T-helper 17 cell (primary cell): Measurements from ENCODE around the gene EPB41L2. TPM values are rescaled to one million over a fixed set of nuclear protein-coding genes. Genes with fewer than 3 reads are reported as not detected.

Experiments
- ATAC-seq: fragments of 150-1000 bp; cut with Tn5 transposase; 2 replicates; pipeline ENCODE4 v1.10.0; 2021; ENCODE audit warnings: mild to moderate bottlenecking, moderate library complexity
- DNase-seq, 3 donors: peaks; one replicate each; pipeline versions ENCODE4 v3.0.0 to v3.0.0-alpha.2; 2020 to 2021
- H3K9me3 ChIP-seq: one replicate; pipeline ENCODE4 v1.7.0; 2013; ENCODE audit warnings: low read length, mild to moderate bottlenecking; ENCODE audit not compliant: control insufficient read depth, poor library complexity, severe bottlenecking
- H3K27ac Mint-ChIP-seq: one replicate; pipeline ENCODE4 v1.8.0; 2022; ENCODE audit warnings: mild to moderate bottlenecking, moderate library complexity, mixed read lengths
- H3K27me3 Mint-ChIP-seq: one replicate; pipeline ENCODE4 v1.8.0; 2022; ENCODE audit warnings: mixed read lengths
- H3K36me3 Mint-ChIP-seq: one replicate; pipeline ENCODE4 v1.8.0; 2022; ENCODE audit warnings: low read depth, mixed read lengths
- H3K4me1 Mint-ChIP-seq: one replicate; pipeline ENCODE4 v1.8.0; 2022; ENCODE audit warnings: mild to moderate bottlenecking, mixed read lengths
- H3K4me3 Mint-ChIP-seq: one replicate; pipeline ENCODE4 v1.8.0; 2022; ENCODE audit warnings: mild to moderate bottlenecking, moderate library complexity, mixed read lengths
- total RNA-seq, 4 donors: library from RNA in 2 of 4; stranded (reverse) in 2 of 4; gene quantifications; one replicate each; pipeline ENCODE4 v1.2.3 and lab custom pipeline; 2022 to 2026

The EPB41L2 gene
- total RNA-seq, 2 donors from 2014 or later = 14.0 to 20.5 TPM

DNA sequence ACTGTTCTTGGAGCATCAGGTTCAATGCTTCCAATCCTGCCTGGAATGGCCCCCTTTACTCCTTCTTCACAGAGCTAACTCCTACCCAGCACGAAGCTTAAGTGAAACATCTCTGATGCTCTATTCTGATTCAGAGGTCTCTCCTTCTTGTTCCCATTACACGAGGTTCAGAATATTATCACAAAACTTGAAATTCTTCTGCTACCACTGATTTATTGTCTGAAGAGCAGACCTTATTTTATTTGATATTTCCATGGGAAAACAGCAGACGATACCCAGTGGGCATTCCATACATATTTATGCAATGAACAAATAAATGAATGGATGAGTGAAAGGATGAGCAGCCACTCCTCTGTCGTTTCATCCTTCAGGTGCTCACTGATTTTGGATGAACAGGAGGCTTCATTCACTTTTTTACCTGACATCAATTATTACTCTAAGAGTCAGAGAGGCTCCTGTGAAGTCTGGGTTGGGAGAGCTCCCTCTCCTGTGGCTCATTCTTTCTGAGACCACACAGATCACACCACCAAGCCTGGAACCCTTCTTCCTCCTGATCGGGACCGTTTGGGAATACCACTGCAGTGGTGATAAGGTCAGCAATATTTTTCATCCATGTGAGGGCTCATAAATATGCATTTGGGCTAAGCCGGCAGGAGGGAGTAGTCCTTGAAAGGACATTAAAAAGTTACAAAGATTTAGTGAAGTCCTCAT, 210.0 kb downstream of the EPB41L2 start:
- DNase-seq = no peak
- ATAC-seq = no peak
- peaks cover 9% of the 10 kb centered on the region for H3K4me1 Mint-ChIP-seq
- peaks cover 12% of the 10 kb centered on the region for H3K36me3 Mint-ChIP-seq
- H3K27me3 Mint-ChIP-seq = no peaks in the 10 kb centered on the region
- no peaks in the 10 kb centered on the region for H3K9me3 ChIP-seq
- H3K27ac Mint-ChIP-seq = peak overlapping the region; percentile 60
- H3K4me3 Mint-ChIP-seq = no peak overlapping the region

DNA sequence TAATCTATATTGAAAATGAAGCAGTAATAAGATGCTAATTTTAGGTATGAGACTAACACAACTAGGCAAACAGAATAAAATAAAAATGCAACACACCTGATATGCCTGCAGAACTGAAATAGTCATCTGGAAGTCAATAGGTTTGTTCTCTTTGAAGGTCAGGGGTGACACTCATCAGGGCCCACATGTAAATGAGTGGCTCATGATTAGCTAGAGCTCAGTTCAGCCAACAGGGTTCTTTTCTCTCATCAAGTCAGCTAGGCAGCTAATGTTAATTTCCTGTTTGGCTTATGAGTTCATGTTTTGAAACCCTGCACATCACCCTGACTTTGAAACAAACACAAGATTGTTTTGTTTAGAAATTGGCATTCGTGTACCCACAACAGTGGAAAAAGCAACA, 212.0 kb downstream of the EPB41L2 start:
- H3K9me3 ChIP-seq = no peaks in the 10 kb centered on the region
- Mint-ChIP-seq H3K27me3 (no peaks in the 10 kb centered on the region), H3K27ac (no peak overlapping the region), H3K4me3 (no peak overlapping the region), H3K36me3 (peaks cover 12% of the 10 kb centered on the region), H3K4me1 (peaks cover 9% of the 10 kb centered on the region)
- ATAC-seq = no peak
- no peak for DNase-seq

DNA sequence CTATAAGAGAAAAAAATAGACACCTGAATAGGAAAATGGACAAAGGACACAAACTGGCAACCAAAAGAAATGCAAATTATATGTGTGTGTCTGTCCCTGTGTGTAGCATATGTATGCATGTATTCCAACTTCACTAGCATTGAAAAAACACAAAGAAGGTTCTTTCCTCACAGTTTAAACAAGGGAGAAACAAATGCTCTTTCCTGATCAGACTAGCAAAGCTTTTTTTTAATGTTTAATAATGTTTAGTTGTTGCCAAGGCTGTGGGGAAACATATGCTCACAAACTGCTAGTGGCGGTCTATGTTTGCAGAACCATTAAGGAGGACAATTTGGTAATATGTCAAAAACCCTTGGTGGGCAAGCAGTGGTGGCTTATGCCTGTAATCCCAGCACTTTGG, 213.5 kb downstream of the EPB41L2 start:
- no peak overlapping the region for H3K27ac Mint-ChIP-seq

DNA sequence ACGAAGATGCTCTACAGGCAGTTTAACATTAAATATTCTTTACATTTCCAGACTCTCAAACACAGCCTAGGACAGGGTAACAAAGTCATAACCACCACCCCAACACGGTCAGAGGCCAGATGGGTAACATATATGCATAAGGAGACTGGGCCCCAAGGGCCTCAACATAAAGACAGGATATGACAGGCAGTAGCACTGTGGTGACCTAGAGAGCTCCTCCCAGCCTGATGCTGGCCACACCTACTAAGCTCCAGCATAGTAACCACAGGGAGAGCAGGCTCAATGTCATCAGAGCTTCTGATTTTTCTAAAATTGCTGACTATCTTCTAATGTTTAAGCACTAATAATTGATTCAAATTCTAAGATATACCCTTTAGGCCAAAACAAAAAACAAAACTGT, 214.1 kb downstream of the EPB41L2 start:
- Mint-ChIP-seq H3K4me3 (no peak overlapping the region), H3K27ac (no peak overlapping the region), H3K27me3 (no peaks in the 10 kb centered on the region), H3K36me3 (peaks cover 8% of the 10 kb centered on the region), H3K4me1 (peaks cover 9% of the 10 kb centered on the region)
- no peak for DNase-seq
- ATAC-seq = peak; percentile 94
- H3K9me3 ChIP-seq = no peaks in the 10 kb centered on the region

More for the DNA sequence above, 213.5 kb downstream of the EPB41L2 start:
- H3K4me3 Mint-ChIP-seq = no peak overlapping the region
- no peaks in the 10 kb centered on the region for H3K27me3 Mint-ChIP-seq
- peaks cover 9% of the 10 kb centered on the region for H3K4me1 Mint-ChIP-seq
- no peak for DNase-seq
- no peaks in the 10 kb centered on the region for H3K9me3 ChIP-seq
- ATAC-seq = no peak
- peaks cover 8% of the 10 kb centered on the region for H3K36me3 Mint-ChIP-seq

DNA sequence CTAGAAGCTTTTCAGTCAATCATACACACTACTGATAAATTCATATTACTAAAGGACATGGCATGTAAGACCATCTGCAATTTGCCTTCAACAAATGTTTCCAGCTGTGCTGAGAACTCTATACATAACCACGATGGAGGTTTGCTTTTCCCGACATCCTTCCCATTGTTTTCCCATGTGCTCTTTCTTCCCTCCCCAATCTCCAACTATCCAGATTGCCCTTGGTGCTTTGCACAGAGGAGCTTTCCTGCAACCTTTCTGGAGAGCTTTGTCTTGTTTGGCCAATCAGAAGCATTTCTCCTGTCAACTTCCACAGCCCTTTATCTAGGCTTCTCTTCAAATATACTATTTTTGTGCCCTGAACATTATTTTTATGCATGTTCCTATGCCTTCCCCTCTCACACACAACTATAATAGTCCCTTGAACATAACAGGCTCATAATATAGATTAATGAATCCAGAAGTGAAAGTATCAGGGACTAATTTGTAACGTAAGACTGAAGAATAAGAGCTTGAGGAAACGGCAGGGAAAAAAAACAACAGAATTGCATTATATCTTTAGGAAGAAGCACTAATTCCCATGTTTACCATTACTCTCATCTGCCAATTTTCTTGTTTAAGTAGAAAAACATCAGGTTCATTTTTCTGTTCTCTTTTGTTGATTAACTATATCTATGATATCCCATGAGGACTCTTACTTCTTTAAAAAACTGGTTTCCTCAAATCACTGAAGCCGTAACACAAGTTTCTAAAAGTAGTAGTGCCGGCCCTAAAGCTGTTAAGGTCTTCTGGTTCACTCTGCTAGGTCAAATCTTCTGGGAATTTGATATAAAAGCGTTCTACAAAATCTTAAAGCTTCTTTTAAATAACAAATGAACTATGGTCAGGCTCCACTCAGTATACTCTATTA, 215.8 kb downstream of the EPB41L2 start:
- H3K4me3 Mint-ChIP-seq = no peak overlapping the region
- peaks cover 3% of the 10 kb centered on the region for H3K36me3 Mint-ChIP-seq
- no peak overlapping the region for H3K27ac Mint-ChIP-seq
- DNase-seq (no peak), ATAC-seq (no peak)
- H3K9me3 ChIP-seq = no peaks in the 10 kb centered on the region
- no peaks in the 10 kb centered on the region for H3K27me3 Mint-ChIP-seq
- H3K4me1 Mint-ChIP-seq = peaks cover 12% of the 10 kb centered on the region

DNA sequence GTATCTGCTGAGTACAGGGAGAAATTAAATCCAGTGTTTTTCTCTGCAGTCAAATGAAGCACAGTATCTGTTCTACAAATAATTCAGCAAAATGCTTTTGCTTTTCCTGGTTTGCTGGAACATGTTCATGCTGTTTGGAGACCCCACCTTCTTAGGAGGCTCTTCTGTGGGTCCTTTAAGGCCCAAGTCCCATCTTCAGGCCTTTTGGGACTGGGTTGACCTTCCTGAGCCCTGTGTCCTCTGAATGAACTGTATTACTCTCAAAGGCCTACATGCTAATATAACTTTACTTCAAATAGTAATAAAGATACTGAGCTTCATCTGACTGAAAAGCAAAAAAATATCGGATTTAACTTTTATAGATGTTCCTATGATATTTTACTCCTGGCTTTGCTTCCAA, 216.5 kb downstream of the EPB41L2 start:
- ATAC-seq = no peak
- H3K4me3 Mint-ChIP-seq = no peak overlapping the region
- H3K27me3 Mint-ChIP-seq = no peaks in the 10 kb centered on the region
- no peaks in the 10 kb centered on the region for H3K36me3 Mint-ChIP-seq
- no peaks in the 10 kb centered on the region for H3K9me3 ChIP-seq
- H3K4me1 Mint-ChIP-seq = peaks cover 8% of the 10 kb centered on the region
- no peak for DNase-seq
- no peak overlapping the region for H3K27ac Mint-ChIP-seq

DNA sequence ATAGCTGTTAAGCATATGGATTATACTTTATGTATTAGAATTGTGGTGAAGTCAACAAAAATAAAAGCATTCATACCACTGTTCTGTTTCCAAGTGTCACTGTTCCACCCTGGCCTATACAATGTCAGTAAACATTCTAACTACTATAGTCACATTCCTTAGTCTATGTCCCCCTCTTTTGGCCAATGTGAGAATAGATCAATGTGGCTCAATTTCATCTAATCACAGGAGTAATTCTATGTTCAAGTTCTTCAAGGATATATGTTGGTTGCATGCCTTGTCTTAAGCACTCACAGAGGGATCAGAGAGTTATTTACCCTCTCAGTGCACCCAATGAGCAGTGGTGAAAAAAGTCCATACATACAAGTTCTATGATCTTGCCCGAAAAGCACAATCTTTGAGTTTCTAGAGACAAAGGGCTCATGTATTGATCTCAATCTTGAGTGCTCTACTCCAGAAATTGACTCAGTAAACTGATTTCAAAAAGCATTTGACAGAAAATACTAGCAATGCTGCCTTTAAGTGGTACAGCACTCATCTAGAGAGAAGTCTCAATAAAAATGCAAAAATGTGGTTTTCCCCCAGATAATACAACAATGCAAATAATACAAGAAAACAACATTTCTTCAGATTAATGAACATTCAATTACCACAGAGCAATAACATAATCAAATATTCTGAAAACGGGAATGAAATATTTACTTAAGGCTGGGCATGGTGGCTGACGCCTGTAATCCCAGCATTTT, 219.3 kb downstream of the EPB41L2 start:
- no peak overlapping the region for H3K27ac Mint-ChIP-seq
- H3K9me3 ChIP-seq = no peaks in the 10 kb centered on the region
- H3K4me3 Mint-ChIP-seq = no peak overlapping the region
- H3K36me3 Mint-ChIP-seq = peaks cover 3% of the 10 kb centered on the region
- DNase-seq (no peak), ATAC-seq (peak; percentile 89)
- peaks cover 7% of the 10 kb centered on the region for H3K4me1 Mint-ChIP-seq
- no peaks in the 10 kb centered on the region for H3K27me3 Mint-ChIP-seq

DNA sequence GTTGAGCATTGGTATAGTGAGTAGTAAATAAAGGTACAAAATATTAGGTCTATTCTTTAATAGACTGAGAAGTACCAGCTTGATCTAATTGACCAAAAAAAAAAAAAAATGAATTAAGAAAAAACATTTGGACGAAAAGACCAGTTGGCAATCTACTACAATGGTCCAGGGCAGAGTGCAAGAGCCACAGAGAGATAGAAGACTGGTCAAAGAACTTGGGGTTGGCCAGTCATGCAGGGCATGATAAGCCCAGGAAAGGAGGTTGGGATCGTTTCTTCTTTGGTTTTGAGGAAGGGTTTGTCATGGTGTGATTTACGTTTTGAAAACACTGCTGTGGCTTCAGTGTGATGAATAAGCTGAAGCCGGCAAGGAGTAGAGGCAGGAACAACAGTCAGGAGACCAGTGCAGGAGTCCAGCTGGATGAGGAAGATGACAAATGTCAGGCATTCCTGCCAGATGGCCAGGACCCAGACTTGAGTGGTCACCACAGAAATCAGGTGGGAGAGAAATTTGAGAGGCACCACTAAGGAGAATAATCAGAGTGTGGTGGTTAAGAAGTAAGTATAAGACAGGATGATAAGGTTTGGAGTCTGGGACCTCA, 221.8 kb downstream of the EPB41L2 start:
- Mint-ChIP-seq H3K36me3 (peaks cover 3% of the 10 kb centered on the region), H3K4me1 (peaks cover 5% of the 10 kb centered on the region), H3K4me3 (no peak overlapping the region), H3K27ac (no peak overlapping the region), H3K27me3 (no peaks in the 10 kb centered on the region)
- H3K9me3 ChIP-seq = no peaks in the 10 kb centered on the region
- ATAC-seq (no peak), DNase-seq (no peak)

DNA sequence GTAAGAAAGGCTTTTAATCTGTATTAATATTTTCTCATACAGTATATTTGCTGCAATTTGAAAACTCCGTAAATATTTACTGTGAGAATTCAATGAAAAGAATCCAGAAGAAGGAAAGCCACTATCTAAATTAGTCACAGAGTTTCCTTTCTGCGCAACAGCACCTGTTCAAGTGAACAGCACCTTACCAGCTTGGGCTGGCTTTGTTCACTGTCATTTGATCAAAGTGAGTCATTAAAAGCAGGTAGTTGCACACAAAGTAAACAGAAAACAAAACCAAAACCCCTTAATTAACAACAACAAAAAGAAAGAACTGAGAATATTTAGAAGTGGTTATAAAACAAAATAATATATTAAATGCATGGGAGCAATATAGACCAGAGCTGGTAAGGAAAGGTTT, 223.0 kb downstream of the EPB41L2 start:
- H3K4me1 Mint-ChIP-seq = peaks cover 5% of the 10 kb centered on the region
- H3K27ac Mint-ChIP-seq = no peak overlapping the region
- ATAC-seq (no peak), DNase-seq (no peak)
- H3K36me3 Mint-ChIP-seq = peaks cover 3% of the 10 kb centered on the region
- H3K27me3 Mint-ChIP-seq = no peaks in the 10 kb centered on the region
- no peak overlapping the region for H3K4me3 Mint-ChIP-seq
- H3K9me3 ChIP-seq = no peaks in the 10 kb centered on the region

DNA sequence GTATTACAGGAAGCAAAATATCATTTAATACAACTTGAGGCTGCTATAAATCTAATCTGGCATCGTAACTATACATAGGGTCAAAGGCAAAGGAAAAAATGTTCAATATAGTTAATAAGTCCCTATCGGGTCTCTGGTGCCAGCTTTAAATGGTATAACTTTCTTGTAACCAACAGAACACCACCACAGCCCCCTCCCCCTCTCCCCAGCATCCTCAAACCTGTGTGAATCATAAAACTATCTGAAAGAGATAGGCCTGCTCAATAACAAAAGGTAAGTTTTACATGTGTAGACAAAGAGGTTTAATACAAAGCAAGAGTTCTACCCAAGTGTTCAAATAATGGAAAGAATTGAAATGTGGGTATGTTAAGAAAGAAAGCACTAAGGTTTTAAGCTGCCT, 223.7 kb downstream of the EPB41L2 start:
- no peaks in the 10 kb centered on the region for H3K9me3 ChIP-seq
- no peak for DNase-seq
- no peaks in the 10 kb centered on the region for H3K27me3 Mint-ChIP-seq
- no peak for ATAC-seq
- H3K4me1 Mint-ChIP-seq = peaks cover 5% of the 10 kb centered on the region
- peaks cover 3% of the 10 kb centered on the region for H3K36me3 Mint-ChIP-seq
- no peak overlapping the region for H3K4me3 Mint-ChIP-seq
- no peak overlapping the region for H3K27ac Mint-ChIP-seq

DNA sequence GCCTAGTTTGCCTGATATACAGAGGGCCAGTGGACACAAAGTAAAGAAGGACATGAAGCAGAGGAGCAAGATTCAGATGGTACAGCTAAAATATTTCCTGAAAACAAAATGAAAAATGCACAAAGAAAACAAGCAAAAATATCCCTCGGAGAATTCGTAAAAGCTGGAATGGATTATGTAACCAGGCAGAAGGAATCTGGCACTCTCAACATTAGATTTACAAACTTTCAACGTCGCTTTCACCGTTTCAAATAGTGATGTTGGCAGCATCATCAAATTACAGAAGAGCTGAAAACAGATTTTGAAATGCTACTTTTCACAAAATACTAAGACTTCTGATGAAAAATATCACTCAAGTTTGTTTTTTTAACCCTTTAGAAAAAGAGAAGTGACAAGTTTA, 224.1 kb downstream of the EPB41L2 start:
- peaks cover 3% of the 10 kb centered on the region for H3K36me3 Mint-ChIP-seq
- no peaks in the 10 kb centered on the region for H3K9me3 ChIP-seq
- H3K4me1 Mint-ChIP-seq = peaks cover 5% of the 10 kb centered on the region
- no peak overlapping the region for H3K4me3 Mint-ChIP-seq
- no peak for ATAC-seq
- no peak for DNase-seq
- no peak overlapping the region for H3K27ac Mint-ChIP-seq
- H3K27me3 Mint-ChIP-seq = no peaks in the 10 kb centered on the region

DNA sequence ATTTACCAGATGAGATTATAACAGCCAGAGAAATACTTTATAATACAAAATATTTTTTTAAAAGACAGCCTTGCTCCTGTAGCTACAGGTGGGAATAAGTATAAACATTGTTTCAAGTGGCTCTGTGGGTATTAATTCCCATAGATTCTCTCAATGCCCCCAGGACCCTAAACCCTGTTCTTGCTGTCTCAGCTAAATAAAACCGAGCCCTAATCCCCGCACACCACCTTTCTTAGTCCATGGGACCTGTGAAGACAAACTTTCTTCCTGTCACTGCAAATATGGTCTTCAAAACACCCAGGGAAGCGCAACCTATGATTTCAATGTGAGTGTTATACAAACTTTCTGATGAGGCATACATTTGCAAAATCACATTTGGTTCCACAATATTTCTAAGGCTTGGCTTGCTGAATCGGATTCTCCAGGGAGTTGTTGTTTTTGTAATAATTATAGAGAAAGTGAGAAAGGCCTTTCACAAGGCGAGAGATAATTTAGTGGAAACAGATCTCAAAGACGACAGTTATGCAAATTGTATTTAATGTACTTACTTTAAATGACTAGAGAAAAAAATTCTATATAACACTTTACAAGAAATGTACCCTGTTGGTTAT, 224.7 kb downstream of the EPB41L2 start:
- H3K9me3 ChIP-seq = no peaks in the 10 kb centered on the region
- DNase-seq = no peak
- ATAC-seq = no peak
- no peak overlapping the region for H3K4me3 Mint-ChIP-seq
- H3K4me1 Mint-ChIP-seq = peaks cover 3% of the 10 kb centered on the region
- no peak overlapping the region for H3K27ac Mint-ChIP-seq
- no peaks in the 10 kb centered on the region for H3K27me3 Mint-ChIP-seq
- peaks cover 3% of the 10 kb centered on the region for H3K36me3 Mint-ChIP-seq
